ENCODE measurements around the gene PARM1.

The PARM1 gene

DNA sequence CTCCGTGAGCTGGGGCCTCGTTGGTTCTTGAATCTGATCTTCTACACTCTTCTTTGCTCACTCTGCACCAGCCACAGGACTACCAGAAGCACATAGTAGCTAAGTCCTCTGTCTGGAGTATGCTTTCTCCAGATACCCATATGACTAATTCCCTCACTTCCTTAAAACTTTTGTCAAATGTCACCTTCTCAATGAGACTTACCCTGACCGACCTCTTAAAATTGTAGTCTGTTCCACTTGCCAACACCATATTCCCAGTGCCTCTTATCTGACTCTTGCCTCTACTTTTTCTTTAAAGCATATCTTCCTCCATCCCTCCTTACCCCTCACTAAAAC lies 10.0 kb downstream of the PARM1 start:
- DNase-seq, result no peak

DNA sequence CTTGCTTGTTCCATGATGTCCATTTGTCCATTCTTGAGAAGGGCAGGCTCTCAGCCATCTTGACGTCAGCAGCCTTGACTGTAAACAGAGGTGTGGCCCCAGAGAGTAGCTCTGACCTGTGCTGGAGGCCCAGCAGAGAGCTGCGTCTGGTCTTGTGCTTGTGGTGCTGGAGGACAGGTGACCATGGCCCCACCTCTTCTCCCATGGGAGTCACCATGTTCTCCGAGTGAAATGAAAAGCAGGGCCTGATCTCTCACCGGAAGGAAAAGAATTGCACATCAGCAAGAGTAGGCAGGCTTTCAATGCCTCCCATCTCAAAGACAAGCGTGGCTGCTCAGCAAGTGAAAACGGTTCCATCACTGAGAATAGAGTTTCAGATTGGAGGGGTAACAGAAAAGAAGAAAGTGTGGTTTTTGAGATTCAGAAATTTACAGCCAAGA lies 11.5 kb downstream of the PARM1 start:
- no peak for DNase-seq

- DNase-seq, result no peak
These were observed 13.3 kb downstream of the PARM1 start for GRCh38 chr4:74946196-74946595.

DNA sequence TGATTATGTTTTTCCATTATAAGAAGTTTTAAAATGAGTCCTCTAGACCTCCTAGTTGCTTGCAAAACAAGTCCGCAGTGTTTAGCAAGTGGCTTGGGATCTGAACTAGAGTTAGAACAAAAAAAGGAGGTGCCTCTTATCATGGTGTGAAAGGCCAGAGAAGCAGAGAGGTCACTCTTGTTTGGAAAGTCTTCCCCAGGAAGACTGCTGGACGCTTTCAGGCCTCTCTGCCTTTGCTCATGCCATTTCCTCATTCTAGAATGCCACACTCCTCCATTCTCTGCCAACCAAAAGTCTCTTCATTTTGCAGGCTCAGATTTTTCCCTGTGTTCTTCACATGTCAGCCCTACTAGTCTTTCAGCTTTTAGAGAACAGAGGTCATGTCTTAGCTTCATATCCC lies 14.9 kb downstream of the PARM1 start:
- no peak for DNase-seq

- DNase-seq, result no peak
These were observed 15.3 kb downstream of the PARM1 start for GRCh38 chr4:74948236-74948635.

- DNase-seq, result no peak
These were observed 17.3 kb downstream of the PARM1 start for GRCh38 chr4:74950200-74950599.

DNA sequence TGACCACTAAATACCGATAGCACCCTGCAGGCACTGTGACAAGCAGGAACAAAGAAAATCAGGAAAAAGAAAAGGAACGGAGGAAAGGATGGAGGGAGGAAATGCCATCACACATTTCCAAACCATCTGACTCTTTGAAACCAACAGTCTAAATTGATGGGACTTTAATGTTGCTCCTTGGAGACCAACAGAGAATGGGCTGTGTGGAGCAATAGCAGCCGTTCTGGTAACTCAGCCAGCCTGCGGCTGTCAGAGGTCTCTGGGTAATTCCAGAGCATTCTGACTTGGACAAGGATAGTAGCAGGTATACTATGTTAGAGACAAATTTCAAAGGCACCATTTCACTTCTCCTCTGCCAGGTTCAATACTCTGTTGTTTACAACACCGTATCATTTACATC lies 18.0 kb downstream of the PARM1 start:
- no peak for DNase-seq

GRCh38 chr4:74953647-74954046 lies 20.7 kb downstream of the PARM1 start:
- DNase-seq, result no peak

DNA sequence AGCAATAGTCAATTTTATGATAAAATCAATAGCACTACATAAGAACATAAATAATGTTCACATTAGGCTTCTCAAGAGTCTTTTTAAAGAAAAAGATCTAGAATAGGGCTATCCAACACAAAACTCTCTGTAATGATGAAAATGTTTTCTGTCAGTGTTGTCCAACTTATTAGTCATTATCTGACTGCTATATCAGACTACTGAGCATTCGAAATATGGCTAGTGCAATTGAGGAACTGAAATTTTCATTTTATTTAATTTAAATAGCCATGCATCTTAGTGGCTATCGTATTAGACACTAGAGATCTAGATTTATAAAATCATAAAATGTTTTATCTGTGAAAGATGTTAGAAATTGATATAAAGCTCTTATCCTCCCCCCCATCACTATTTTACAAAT lies 26.0 kb downstream of the PARM1 start:
- DNase-seq, result no peak

DNA sequence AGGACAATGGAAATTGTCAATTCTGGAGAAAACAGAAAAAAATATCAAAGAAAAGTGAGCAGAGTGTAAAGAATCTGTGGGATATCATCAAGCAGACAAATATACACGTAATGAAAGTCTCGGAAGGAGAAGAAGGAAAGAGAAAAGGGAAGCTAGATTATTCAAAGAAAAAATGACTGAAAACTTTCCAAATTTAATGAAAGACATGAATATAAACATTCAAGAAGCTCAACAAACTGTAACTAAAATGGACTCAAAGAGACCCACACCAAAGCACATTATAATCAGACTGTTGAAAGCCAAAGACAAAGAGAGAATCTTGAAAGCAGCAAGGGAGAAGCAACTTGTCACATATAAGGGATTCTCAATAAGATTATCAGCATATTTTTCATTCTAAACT lies 28.3 kb downstream of the PARM1 start:
- DNase-seq, result no peak

GRCh38 chr4:74962584-74962983 lies 29.7 kb downstream of the PARM1 start:
- DNase-seq, result no peak

- DNase-seq, result no peak
These were observed 31.4 kb downstream of the PARM1 start for GRCh38 chr4:74964311-74964710.

DNA sequence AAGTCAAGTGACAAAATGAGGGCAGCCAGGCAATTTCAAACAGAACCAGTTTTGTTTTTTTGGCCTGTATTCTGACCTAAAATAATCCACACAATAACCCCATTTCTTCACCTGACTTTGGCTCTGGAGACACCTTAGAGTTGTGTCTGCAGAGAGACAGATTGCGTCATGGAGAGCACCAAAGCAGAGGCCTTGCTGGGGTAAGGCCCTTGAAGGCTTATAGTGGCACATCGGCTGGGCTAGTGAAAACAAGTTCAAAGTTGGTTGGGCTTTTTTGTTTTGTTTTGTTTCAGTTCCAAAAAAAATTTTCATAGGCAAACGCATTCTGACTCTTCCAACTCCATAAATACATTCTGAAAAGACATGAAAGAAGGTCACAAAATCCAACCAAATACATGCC lies 34.4 kb downstream of the PARM1 start:
- no peak for DNase-seq

DNA sequence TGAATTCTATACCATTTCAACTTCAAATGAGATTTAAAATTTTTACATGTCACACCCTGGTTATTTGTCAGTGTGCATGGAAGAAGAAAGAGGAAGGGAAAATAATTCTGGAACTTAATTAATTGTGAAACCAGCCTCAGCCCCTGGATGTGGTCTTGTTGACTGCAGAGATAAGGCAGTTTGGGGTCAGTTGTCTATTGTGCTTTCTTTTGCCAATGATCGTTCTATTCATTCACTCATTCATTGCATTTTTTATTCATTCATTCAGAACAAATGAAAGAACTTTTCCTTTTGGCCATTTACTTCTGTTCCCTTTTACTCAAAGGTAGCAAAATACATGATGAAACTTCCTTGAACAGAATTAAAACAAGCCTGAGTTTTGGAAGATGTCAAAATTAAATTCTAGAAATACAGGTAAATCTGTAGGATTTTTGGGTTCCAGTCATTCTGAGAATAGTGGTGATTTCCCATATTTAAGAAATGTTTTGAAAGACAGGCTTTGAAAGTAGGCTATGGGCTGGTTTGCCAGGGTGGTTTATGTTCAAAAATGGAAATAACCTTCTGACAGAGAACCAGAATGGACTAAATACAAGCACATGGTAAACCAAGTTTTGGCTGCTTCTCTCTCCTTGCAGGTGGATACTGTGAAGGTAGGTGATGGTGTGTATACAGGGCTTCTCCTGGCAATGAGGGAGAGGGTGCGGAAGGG lies 35.7 kb downstream of the PARM1 start:
- no peak for DNase-seq

DNA sequence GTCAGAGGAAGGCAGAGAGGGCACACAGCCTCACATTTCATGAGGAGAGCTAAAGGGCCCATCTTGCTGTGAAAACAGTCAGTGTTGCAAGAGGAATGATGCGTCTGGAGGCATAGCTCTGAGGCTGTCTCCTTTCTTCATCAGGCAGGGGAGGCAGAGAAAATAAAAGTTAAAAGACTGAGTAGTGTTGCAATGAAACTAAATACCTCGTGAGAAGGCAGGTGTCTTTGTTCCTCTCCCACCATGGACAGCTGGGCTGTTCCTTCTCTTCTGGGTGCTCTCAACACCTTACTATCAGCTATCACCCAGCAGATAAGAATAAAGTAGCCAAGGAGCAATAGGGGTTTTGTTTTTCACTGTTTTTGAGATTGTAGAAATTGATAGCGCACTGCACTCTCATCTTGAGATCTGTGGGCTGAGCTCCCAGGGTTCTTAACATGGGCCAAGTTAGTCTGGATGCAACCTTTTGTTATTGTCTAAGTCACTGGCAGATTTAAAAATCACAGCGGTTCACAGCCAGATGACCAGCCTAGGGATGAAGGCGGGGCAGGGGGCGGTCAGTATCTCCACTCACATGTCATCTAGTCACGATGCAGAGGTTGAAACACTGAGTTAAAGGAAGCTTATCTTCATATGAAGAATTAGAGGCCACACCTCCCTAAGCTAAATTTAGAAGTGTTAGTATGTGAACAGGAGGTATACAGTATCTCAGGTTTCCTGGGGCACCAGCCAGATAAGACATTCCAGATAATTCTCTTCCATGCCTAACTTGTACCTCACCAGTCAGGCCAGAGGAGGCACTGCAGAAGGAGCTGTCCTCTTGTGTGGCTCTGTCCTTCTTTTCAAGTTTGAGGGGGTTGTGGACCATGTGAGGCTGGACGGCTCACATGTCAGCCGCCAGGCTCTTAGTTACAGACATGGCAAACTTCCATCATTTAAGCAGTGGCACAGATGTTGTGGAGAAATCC lies 36.9 kb downstream of the PARM1 start:
- no peak for DNase-seq

DNA sequence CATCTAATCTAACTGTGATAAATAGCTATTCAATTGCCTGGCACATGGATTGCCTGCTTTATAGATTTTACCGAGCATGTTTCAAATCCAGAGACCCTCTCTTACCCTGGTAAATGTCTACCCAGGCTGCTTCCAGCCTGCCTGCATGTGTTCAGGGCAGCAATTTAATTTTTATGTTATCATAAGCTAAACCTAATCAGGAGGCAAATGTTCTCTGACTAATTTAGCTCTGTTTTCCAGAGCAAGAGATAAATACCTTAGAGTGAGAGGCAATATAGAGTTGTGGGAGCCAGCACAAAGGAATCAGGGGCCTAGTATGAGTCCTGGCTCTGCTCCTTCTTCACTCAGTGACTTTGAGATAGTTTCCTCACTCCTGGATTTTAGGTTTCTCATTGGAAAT lies 37.7 kb downstream of the PARM1 start:
- no peak for DNase-seq

DNA sequence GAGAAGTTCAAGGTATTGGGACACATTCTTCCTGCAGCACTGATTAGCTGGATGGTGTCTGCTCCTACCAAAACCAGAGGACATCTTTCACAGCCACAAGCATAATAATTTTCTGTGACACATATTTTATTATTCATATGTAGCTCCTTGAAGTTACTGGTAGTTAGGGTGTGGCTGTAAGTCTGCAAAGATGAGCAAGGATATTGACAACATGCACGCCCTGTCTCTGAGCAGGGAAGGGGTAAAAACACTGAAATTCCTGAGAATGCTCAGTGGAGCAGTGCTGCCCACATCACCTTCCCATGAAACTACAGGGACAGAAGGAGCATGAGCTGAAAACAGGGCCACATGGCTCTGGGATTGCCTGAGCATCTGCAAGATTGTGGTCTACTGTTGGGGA lies 38.9 kb downstream of the PARM1 start:
- no peak for DNase-seq

DNA sequence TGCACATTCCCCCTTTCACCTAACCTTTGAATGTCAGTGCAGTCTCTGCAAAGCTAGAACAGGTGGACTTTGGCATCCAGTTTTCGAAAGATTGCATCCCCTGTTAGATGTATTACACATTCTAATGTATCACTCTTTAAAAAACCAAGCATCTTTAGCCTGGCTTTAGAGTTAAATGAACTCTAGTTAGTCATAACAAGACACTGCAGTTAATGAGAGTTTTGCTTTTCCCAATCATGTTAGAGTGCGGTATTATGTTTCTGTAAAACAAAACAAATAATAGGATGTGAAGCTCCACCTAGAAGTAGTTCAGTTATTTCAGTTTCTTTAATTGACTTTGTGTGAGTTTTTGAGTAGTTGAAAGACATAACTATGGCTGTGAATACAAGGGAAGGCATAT lies 42.2 kb downstream of the PARM1 start:
- DNase-seq, result no peak

DNA sequence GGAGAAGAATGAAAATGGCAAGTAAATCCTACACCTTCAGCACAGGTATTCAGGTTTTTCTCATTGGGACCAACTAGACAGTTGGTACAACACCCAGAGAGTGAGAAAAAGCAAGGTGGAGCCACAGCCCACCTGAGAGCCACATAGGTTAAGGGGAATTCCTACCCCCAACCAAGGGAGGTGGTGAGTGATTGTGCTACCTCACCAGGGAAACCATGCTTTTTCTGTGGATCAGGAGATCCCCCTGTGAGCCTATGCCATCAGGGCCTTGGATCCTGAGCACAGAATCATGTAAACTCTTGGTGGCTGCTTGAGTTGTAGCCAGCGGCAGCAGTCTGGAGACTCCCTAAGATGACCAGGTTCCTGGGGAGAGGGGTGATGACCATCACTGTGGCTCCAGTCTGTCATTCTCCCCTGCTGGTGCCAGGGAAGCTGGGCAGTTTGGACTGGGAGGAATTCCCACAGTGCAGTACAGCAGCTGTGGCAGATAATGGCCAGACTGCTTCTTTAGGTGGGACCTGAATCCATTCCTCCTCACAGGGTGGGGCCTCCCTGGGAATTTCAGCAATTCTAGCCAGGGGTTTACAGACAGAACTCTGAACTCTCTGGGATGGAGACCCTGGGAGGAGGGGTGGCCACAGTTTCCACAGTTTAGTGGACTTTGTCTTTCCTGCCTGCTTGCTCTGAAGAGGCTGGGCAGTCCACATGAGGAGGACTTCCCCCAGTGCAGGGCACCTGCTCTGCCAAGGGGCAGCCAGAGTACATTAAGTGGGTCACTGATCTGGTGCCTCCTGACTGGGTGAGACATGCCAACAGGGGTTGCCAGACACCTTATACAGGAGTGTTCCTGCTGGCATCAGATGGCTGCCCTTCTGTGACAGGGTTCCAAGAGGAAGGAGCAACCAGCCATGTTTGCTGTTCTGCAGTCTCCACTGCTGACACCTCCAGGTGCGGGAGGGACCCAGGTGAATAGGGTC lies 43.2 kb downstream of the PARM1 start:
- no peak for DNase-seq

GRCh38 chr4:74982546-74983252 lies 49.8 kb downstream of the PARM1 start:
- no peak for DNase-seq

DNA sequence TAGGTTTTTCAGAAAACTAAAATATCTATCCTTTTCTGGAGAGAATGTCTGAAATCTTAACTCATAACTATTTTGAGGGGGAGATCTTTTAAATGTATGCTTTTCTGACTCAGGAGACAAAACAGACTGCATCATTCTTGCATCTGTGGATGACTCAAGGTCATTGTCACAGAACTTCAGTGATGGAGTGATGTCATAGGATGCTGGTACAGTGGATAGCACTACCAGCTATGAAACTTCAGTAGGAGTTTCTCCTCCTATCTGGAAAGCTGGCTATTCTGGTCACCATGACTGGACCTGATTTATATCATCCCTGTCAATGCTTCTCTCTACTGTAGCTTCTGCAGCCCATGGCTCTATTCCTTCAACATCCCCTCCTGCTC lies 50.3 kb downstream of the PARM1 start:
- no peak for DNase-seq

GRCh38 chr4:74990276-74990875 lies 57.5 kb downstream of the PARM1 start:
- DNase-seq, result no peak
